Ascending aorta (tissue), 2 donors: Measurements from ENCODE around the gene CLMN. TPM values are rescaled to one million over a fixed set of nuclear protein-coding genes. Genes with fewer than 3 reads are reported as not detected.

Source experiments
- DNase-seq, 2 donors: peaks; one replicate each; pipeline ENCODE4 v3.0.0-alpha.2; 2019; ENCODE audit warnings: low spot score in 2 of 2
- H3K27ac ChIP-seq, 2 donors: fragments of 200-600 bp; sonication (generic); one replicate each; pipeline ENCODE4 v1.5.1; 2016 to 2017; ENCODE audit warnings: mild to moderate bottlenecking in 1 of 2
- H3K27me3 ChIP-seq: fragments of 200-600 bp; sonication (generic); one replicate; pipeline ENCODE4 v1.5.1; 2017
- H3K36me3 ChIP-seq, 2 donors: fragments of 200-600 bp; sonication (generic); one replicate each; pipeline ENCODE4 v1.5.1; 2016
- H3K4me1 ChIP-seq, 2 donors: fragments of 200-600 bp; sonication (generic); one replicate each; pipeline ENCODE4 v1.5.1; 2016 to 2017; ENCODE audit warnings: mild to moderate bottlenecking in 1 of 2
- H3K4me3 ChIP-seq, 2 donors: fragments of 200-600 bp; sonication (generic); one replicate each; pipeline ENCODE4 v1.5.1; 2016 to 2017; ENCODE audit warnings: mild to moderate bottlenecking in 1 of 2
- H3K9me3 ChIP-seq, 2 donors: fragments of 200-600 bp; sonication (generic); one replicate each; pipeline ENCODE4 v1.5.1; 2016
- intact Hi-C: fragments of 100-400 bp; cut with DNase I; formaldehyde crosslinking; loops from one replicate; pipeline ENCODE4 v1.15.1; 2023
- total RNA-seq: library from RNA; depleted of rRNA; stranded (reverse); fragments of >200 nt; gene quantifications from one replicate; pipeline ENCODE4 v1.1.0, GENCODE V29; 2016
- TF ChIP-seq, protein P1 (sequence below), 3 experiments: fragments of 200-600 bp in 2 of 3; fragments of 450-650 bp in 1 of 3; sonication (generic) in 2 of 3; IDR thresholded peaks; one replicate each; pipeline ENCODE4 v1.5.1; 2016 to 2019; ENCODE audit warnings: antibody characterized with exemption in 3 of 3, mild to moderate bottlenecking in 1 of 3, moderate library complexity in 1 of 3

Gene CLMN
- total RNA-seq, 1 donor from 2014 or later: 4.7 TPM

DNA sequence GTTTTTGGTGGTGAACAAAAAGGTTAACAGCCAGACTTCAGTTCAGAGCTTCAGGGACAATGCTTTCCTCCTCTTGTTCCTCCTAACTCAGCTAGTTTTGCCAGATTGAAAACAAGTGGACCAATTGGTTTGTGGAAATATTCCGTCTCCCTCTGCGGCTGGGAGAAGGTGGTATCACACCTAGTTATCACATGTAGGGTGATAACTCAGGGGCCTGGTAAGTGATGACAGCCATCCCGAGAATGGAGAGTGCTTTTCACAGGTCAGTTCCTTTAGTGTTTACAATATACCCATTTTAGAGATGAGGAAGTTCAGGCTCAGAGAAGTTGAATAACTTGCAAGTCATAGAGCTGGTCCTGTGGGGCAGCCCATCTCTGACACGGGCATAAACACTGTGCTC, 101.7 kb downstream of the CLMN start:
- TF ChIP-seq, protein P1, sequence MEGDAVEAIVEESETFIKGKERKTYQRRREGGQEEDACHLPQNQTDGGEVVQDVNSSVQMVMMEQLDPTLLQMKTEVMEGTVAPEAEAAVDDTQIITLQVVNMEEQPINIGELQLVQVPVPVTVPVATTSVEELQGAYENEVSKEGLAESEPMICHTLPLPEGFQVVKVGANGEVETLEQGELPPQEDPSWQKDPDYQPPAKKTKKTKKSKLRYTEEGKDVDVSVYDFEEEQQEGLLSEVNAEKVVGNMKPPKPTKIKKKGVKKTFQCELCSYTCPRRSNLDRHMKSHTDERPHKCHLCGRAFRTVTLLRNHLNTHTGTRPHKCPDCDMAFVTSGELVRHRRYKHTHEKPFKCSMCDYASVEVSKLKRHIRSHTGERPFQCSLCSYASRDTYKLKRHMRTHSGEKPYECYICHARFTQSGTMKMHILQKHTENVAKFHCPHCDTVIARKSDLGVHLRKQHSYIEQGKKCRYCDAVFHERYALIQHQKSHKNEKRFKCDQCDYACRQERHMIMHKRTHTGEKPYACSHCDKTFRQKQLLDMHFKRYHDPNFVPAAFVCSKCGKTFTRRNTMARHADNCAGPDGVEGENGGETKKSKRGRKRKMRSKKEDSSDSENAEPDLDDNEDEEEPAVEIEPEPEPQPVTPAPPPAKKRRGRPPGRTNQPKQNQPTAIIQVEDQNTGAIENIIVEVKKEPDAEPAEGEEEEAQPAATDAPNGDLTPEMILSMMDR (IDR thresholded peaks at IDR 0.05): no peak
- H3K27ac ChIP-seq: no peak overlapping the region
- no peaks in the 10 kb centered on the region for H3K36me3 ChIP-seq
- no peak for DNase-seq
- H3K27me3 ChIP-seq: no peaks in the 10 kb centered on the region
- no peaks in the 10 kb centered on the region for H3K4me1 ChIP-seq
- no peaks in the 10 kb centered on the region for H3K9me3 ChIP-seq
- H3K4me3 ChIP-seq: no peak overlapping the region
- intact Hi-C loops: no loop called here

DNA sequence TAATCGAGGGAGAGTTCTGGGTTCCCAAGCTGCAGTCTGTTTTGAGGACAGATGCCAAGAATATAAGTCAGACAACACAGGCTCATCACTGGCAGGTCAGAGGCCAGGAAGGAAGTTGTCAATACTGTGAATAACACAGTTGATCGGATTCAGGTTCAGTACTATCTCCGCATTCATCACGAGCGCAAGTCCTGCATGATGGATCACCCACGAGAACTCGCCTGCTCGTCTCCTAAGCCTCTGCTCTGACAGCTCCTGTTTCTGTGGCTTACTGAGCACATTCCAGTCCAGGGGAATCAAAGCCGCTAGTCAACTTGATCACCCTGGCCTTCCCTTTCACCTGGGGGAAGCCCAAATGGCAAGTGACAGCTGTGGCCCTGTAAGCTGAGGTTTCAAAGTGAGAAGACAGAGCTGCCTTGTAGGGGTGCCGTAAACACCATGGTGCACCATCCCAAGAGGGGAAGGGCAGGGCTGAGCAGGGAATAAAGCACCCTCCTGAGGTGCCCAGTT, 102.3 kb downstream of the CLMN start:
- no peaks in the 10 kb centered on the region for H3K27me3 ChIP-seq
- TF ChIP-seq, protein P1 (IDR thresholded peaks at IDR 0.05): no peak
- no peak for DNase-seq
- H3K4me3 ChIP-seq: no peak overlapping the region
- H3K36me3 ChIP-seq: no peaks in the 10 kb centered on the region
- no peaks in the 10 kb centered on the region for H3K4me1 ChIP-seq
- no peaks in the 10 kb centered on the region for H3K9me3 ChIP-seq
- no peak overlapping the region for H3K27ac ChIP-seq
- intact Hi-C loops: no loop called here

DNA sequence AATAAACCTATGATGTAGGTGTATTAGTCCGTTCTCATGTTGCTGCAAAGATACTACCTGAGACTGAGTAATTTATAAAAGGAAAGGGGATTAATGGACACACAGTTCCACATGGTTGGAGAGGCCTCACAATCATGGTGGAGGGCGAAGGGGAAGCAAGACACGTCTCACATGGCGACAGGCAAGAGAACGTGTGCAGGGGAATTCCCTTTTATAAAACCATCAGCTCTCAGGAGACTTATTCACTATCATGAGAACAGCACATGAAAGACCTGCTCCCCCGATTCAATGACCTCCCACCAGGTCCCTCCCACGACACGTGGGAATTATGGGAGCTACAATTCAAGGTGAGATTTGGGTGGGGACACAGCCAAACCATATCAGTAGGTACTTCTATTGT, 103.7 kb downstream of the CLMN start:
- no peaks in the 10 kb centered on the region for H3K36me3 ChIP-seq
- no peak for DNase-seq
- H3K27ac ChIP-seq: no peak overlapping the region
- H3K9me3 ChIP-seq: no peaks in the 10 kb centered on the region
- no peaks in the 10 kb centered on the region for H3K27me3 ChIP-seq
- TF ChIP-seq, protein P1 (IDR thresholded peaks at IDR 0.05): no peak
- H3K4me3 ChIP-seq: no peak overlapping the region
- no peaks in the 10 kb centered on the region for H3K4me1 ChIP-seq
- intact Hi-C loops: no loop called here

DNA sequence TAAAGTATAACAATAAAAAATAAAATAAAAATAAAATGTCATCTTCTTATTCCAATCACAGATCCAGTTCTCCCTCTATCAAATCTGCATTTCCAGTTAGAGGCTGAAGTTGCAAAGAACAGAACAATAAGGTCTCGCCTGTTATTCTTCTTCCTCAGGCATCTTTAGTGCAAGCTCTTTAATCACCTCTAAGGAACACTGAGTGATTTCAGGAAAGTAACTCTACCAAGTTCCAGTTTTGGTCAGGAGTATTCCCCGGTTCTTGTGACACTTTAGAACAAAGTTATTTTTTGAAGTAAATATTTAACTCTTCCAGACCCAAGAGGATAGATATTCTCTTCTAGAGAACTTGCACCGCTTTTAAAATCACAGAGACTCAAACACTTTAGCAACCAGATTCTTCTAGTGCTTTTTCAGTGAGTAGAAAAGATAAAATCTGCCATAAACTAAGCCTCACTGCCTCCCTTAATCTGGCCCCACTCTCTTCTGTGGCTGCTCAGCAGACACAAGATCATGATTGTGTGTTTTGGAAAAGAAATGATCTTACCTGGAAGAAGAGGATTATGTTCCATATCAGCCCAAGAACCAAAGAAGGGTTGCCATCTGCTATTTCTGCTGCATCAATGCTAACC, 104.5 kb downstream of the CLMN start:
- Histone ChIP-seq H3K27me3 (no peaks in the 10 kb centered on the region), H3K4me3 (no peak overlapping the region), H3K4me1 (no peaks in the 10 kb centered on the region), H3K9me3 (no peaks in the 10 kb centered on the region), H3K27ac (no peak overlapping the region), H3K36me3 (no peaks in the 10 kb centered on the region)
- TF ChIP-seq, protein P1 (IDR thresholded peaks at IDR 0.05): no peak
- intact Hi-C loops: no loop called here
- no peak for DNase-seq

DNA sequence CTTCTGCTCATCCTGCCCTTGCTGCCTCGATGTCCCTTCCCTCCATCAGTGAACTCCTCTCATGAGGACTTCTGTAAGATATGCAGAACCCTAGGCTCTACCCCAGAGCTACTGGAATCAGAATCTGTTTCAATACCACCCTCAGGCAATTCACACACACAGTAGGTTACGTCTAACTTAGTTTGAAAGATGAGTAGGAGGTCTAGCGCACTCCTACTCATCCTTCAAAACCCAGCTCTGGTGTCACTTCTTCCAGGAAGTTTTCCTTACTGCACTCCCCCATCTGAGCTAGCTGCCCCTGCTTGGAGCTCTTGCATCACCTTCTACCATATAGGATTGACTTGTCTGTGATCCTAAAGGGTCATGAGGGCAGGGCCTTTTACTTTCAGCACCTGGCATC, 105.9 kb downstream of the CLMN start:
- no peaks in the 10 kb centered on the region for H3K36me3 ChIP-seq
- intact Hi-C loops: no loop called here
- DNase-seq: no peak

More for the DNA sequence above, 105.9 kb downstream of the CLMN start:
- no peaks in the 10 kb centered on the region for H3K9me3 ChIP-seq
- no peaks in the 10 kb centered on the region for H3K27me3 ChIP-seq
- H3K4me3 ChIP-seq: no peak overlapping the region
- H3K27ac ChIP-seq: no peak overlapping the region
- TF ChIP-seq, protein P1 (IDR thresholded peaks at IDR 0.05): no peak
- no peaks in the 10 kb centered on the region for H3K4me1 ChIP-seq
